A549 (cell line): ENCODE data around the gene PPP2R3C. TPM values are rescaled to one million over a fixed set of nuclear protein-coding genes. Genes with fewer than 3 reads are reported as not detected.

Experiments used
- ATAC-seq, 2 experiments: fragments of 200-7000 bp in 1 of 2; fragments of >200 bp in 1 of 2; cut with Nextera tagmentation in 1 of 2; cut with Tn5 transposase in 1 of 2; 3 replicates each; pipeline versions ENCODE4 v1.8.0 to v1.9.1; 2018 to 2020; ENCODE audit warnings: mild to moderate bottlenecking in 1 of 2, moderate library complexity in 1 of 2
- CTCF ChIA-PET: fragments of 300-600 bp; sonication (Branson Sonifier 250); formaldehyde crosslinking; extraction: SDS; loops from one replicate; lab custom pipeline; 2021; ENCODE audit warnings: antibody characterized with exemption, inconsistent platforms; lab: Yijun Ruan, JAX
- POLR2A ChIA-PET: fragments of 350-600 bp; formaldehyde crosslinking; extraction: SDS; loops from one replicate; lab custom pipeline; 2021; ENCODE audit warnings: antibody characterized with exemption, inconsistent platforms; lab: Yijun Ruan, JAX
- DNase-seq, 2 experiments: peaks; one replicate each; pipeline versions ENCODE4 v3.0.0 to v3.0.0-alpha.2; 2011 to 2016; ENCODE audit warnings: low read depth in 1 of 2, low spot score in 1 of 2
- FAIRE-seq: peaks from 2 replicates; lab custom pipeline; 2011; peaks lifted over from hg19 to GRCh38; lab: Jason Lieb, UNC
- H3K27ac ChIP-seq, 2 experiments: fragments of >200 bp; sonication (Bioruptor Twin); formaldehyde crosslinking; 3 replicates each; pipeline ENCODE4 v1.5.1; 2016 to 2017
- H3K4me1 ChIP-seq: fragments of >200 bp; sonication (Bioruptor Twin); formaldehyde crosslinking; 3 replicates; pipeline ENCODE4 v1.6.1; 2016
- H3K4me2 ChIP-seq: fragments of >200 bp; sonication (Bioruptor Twin); formaldehyde crosslinking; 3 replicates; pipeline ENCODE4 v1.6.1; 2016
- H3K4me3 ChIP-seq: fragments of >200 bp; sonication (Bioruptor Twin); formaldehyde crosslinking; 3 replicates; pipeline ENCODE4 v1.5.1; 2016
- H3K9me3 ChIP-seq: fragments of >200 bp; sonication (Bioruptor Twin); formaldehyde crosslinking; 3 replicates; pipeline ENCODE4 v1.6.1; 2016
- BCL3 ChIP-seq: fragments of >200 bp; sonication (Bioruptor Twin); formaldehyde crosslinking; IDR thresholded peaks from 3 replicates; pipeline ENCODE4 v1.6.1; 2016
- BHLHE40 ChIP-seq: IDR thresholded peaks from 2 replicates; pipeline ENCODE4 v1.6.1; 2012; ENCODE audit warnings: low read depth, low read length, inconsistent platforms
- CBX2 ChIP-seq: fragments of 200-600 bp; sonication (generic); IDR thresholded peaks from 2 replicates; pipeline ENCODE4 v1.6.1; 2016; ENCODE audit warnings: low read depth, mild to moderate bottlenecking, borderline replicate concordance
- CBX8 ChIP-seq: fragments of 200-600 bp; sonication (generic); IDR thresholded peaks from 2 replicates; pipeline ENCODE4 v1.6.1; 2016
- CTCF ChIP-seq: fragments of >200 bp; sonication (Bioruptor Twin); formaldehyde crosslinking; IDR thresholded peaks from 3 replicates; pipeline ENCODE4 v1.5.1; 2016
- E2F6 ChIP-seq: IDR thresholded peaks from 2 replicates; pipeline ENCODE4 v1.6.1; 2012; ENCODE audit warnings: low read depth, borderline replicate concordance
- EHMT2 ChIP-seq: fragments of 200-600 bp; sonication (generic); IDR thresholded peaks from 2 replicates; pipeline ENCODE4 v1.6.1; 2016; ENCODE audit warnings: antibody characterized with exemption, low read depth, mild to moderate bottlenecking, moderate library complexity
- FOSL2 ChIP-seq, 2 experiments: fragments of 450-650 bp in 1 of 2; fragments of >200 bp in 1 of 2; sonication (Bioruptor Twin) in 1 of 2; formaldehyde crosslinking; IDR thresholded peaks; 2 replicates each; pipeline versions ENCODE4 v1.5.0 to v1.6.1; 2016 to 2020; ENCODE audit warnings: mild to moderate bottlenecking in 1 of 2, moderate library complexity in 1 of 2
- GATA3 ChIP-seq: IDR thresholded peaks from 2 replicates; pipeline ENCODE4 v1.6.1; 2012; ENCODE audit warnings: borderline replicate concordance
- HES2 ChIP-seq: fragments of >200 bp; sonication (Bioruptor Twin); formaldehyde crosslinking; IDR thresholded peaks from 2 replicates; pipeline ENCODE4 v1.6.1; 2016
- HOXA7 ChIP-seq: fragments of 250-450 bp; sonication (Bioruptor Pico); IDR thresholded peaks from 2 replicates; pipeline ENCODE4 v1.5.0; 2020; ENCODE audit warnings: mild to moderate bottlenecking, moderate library complexity
- HOXB13 ChIP-seq: fragments of 250-450 bp; sonication (Bioruptor Pico); IDR thresholded peaks from 2 replicates; pipeline ENCODE4 v1.5.0; 2020; ENCODE audit warnings: low read depth, mild to moderate bottlenecking, moderate library complexity
- JUN ChIP-seq, 2 experiments: fragments of >200 bp; sonication (Bioruptor Twin); formaldehyde crosslinking; IDR thresholded peaks; 2 replicates in 1 of 2; 3 replicates in 1 of 2; pipeline ENCODE4 v1.6.1; 2016 to 2017
- JUNB ChIP-seq: fragments of >200 bp; sonication (Bioruptor Twin); formaldehyde crosslinking; IDR thresholded peaks from 2 replicates; pipeline ENCODE4 v1.6.1; 2016
- KDM1A ChIP-seq: fragments of 200-600 bp; sonication (generic); IDR thresholded peaks from 2 replicates; pipeline ENCODE4 v1.6.1; 2016; ENCODE audit warnings: low read depth, mild to moderate bottlenecking
- MAX ChIP-seq: IDR thresholded peaks from 2 replicates; pipeline ENCODE4 v1.6.1; 2012
- PBX3 ChIP-seq: IDR thresholded peaks from 2 replicates; pipeline ENCODE4 v1.6.1; 2012
- POLR2A ChIP-seq: IDR thresholded peaks from 2 replicates; pipeline ENCODE4 v1.6.1; 2012; ENCODE audit warnings: mild to moderate bottlenecking, low read length
- POLR2AphosphoS2 ChIP-seq: conservative IDR thresholded peaks from 2 replicates; pipeline ENCODE4 v1.6.1; 2012; ENCODE audit warnings: low read length, improper control_type of control experiment, inconsistent platforms
- RCOR1 ChIP-seq: fragments of 150-350 bp; IDR thresholded peaks from 2 replicates; pipeline ENCODE4 v1.6.1; 2014; ENCODE audit warnings: antibody characterized with exemption, low read length, low read depth
- RNF2 ChIP-seq: fragments of 200-600 bp; sonication (generic); IDR thresholded peaks from 2 replicates; pipeline ENCODE4 v1.6.1; 2016; ENCODE audit warnings: low read depth, mild to moderate bottlenecking, antibody characterized with exemption, moderate library complexity, borderline replicate concordance
- SMC3 ChIP-seq: fragments of >200 bp; sonication (Bioruptor Twin); formaldehyde crosslinking; IDR thresholded peaks from 3 replicates; pipeline ENCODE4 v1.6.1; 2018; ENCODE audit warnings: inconsistent platforms
- USF2 ChIP-seq: fragments of 450-650 bp; IDR thresholded peaks from 2 replicates; pipeline ENCODE4 v1.6.1; 2014; ENCODE audit warnings: antibody characterized with exemption
- ZC3H11A ChIP-seq: fragments of 450-650 bp; IDR thresholded peaks from 2 replicates; pipeline ENCODE4 v1.6.1; 2014; ENCODE audit warnings: antibody characterized with exemption, mild to moderate bottlenecking
- ZFP36 ChIP-seq: fragments of 450-650 bp; IDR thresholded peaks from 2 replicates; pipeline ENCODE4 v1.6.1; 2014; ENCODE audit warnings: borderline replicate concordance; ENCODE audit not compliant: partially characterized antibody
- ZNF302 ChIP-seq: fragments of 250-450 bp; sonication (Bioruptor Pico); IDR thresholded peaks from 2 replicates; pipeline ENCODE4 v1.9.0; 2021; ENCODE audit warnings: inconsistent platforms, mild to moderate bottlenecking, moderate library complexity
- WGBS: methylation state at CpG from one replicate; pipeline ENCODE4 v1.1.6; 2017; ENCODE audit errors: missing lambda C conversion rate; 5-methylcytosine and 5-hydroxymethylcytosine counted together
- polyA plus RNA-seq, 4 experiments: library from polyadenylated mRNA; depleted of rRNA in 3 of 4; stranded (reverse); fragments of >200 nt; fragmentation: RNase III in 1 of 4; extraction: RNeasy Plus Mini Kit Qiagen cat#74134 plus additional on column Dnase treatment in 1 of 4; gene quantifications; 2 replicates in 3 of 4; 3 replicates in 1 of 4; pipeline ENCODE4 v1.2.3, GENCODE V29; 2011 to 2017

Gene PPP2R3C
- polyA plus RNA-seq, 2 of the 4 experiments (the other 2 are of a cell fraction), result 19.2 to 32.1 TPM

GRCh38 chr14:35047976-35048513, 73.7 kb downstream of the PPP2R3C start:
- ChIA-PET POLR2A (interaction anchor here (2.7 to 3.0 kb wide), 2 partner anchors 66 to 356 kb away, joined by 34 to 36 read pairs; partner anchors contain the start of genes NFKBIA and SRP54), CTCF (interaction anchor here (1.0 to 1.7 kb wide), 6 partner anchors 10 to 365 kb away, joined by 3 to 5 read pairs (median 4); no protein-coding TSS in a partner anchor)
- FAIRE-seq, result no peak
- WGBS, result 43% methylated on average over 4 of the region's 4 CpGs
- peaks cover 57% of the 10 kb centered on the region for H3K4me1 ChIP-seq
- H3K4me3 ChIP-seq, result peak overlapping the region; percentile 82; the same call in 2 of the 3 replicates
- TF ChIP-seq RCOR1, result no peak
- TF ChIP-seq ZNF302 (CRISPR knock-in tag), result no peak
- no peak for TF ChIP-seq FOSL2 (IDR thresholded peaks at IDR 0.05)
- TF ChIP-seq FOSL2 (CRISPR knock-in tag; IDR thresholded peaks at IDR 0.05), result no peak
- no peak for TF ChIP-seq USF2
- TF ChIP-seq JUN (IDR thresholded peaks at IDR 0.05), result no peak
- H3K27ac ChIP-seq, result peak overlapping the region; percentile 32 to 93; a peak in 4 of 6 replicates
- H3K4me2 ChIP-seq, result peak overlapping the region; percentile 69
- no peaks in the 10 kb centered on the region for H3K9me3 ChIP-seq
- no peak for ATAC-seq
- no peak for DNase-seq

GRCh38 chr14:35046751-35047536, 74.8 kb downstream of the PPP2R3C start:
- no peaks in the 10 kb centered on the region for H3K9me3 ChIP-seq
- peak overlapping the region; percentile 82 for H3K4me3 ChIP-seq
- 9% methylated on average over 23 of the region's 23 CpGs for WGBS
- peaks cover 49% of the 10 kb centered on the region for H3K4me1 ChIP-seq
- peak; percentile 51 to 64 for DNase-seq
- peak; percentile 70 to 72 for ATAC-seq
- POLR2A ChIA-PET, result interaction anchor here (0.6 to 3.0 kb wide), 9 partner anchors 9 to 357 kb away, joined by 3 to 36 read pairs (median 8); partner anchors contain the start of genes NFKBIA, PPP2R3C, PRORP and PSMA6
- CTCF ChIA-PET, result interaction anchor here (0.6 to 1.7 kb wide), 9 partner anchors 8 to 432 kb away, joined by 3 to 5 read pairs (median 3); partner anchors contain the start of gene PPP2R3C
- peak overlapping the region; percentile 92 to 93 for H3K27ac ChIP-seq
- FAIRE-seq, result no peak
- peak overlapping the region; percentile 69 for H3K4me2 ChIP-seq
- TF ChIP-seq GATA3 (peak; percentile 4; the same call in 1 of the 2 replicates), E2F6 (no peak), ZC3H11A (no peak), HOXB13 (CRISPR knock-in tag) (no peak), EHMT2 (no peak), CBX2 (no peak), SMC3 (no peak), HOXA7 (CRISPR knock-in tag) (no peak), RNF2 (no peak), KDM1A (peak; percentile 69; the same call in 1 of the 2 replicates), CTCF (no peak), BHLHE40 (no peak), PBX3 (no peak), MAX (0 out of 2 replicates have a peak, but pooled peaks have one; percentile 6), HES2 (no peak), POLR2AphosphoS2 (no peak), POLR2A (no peak), ZFP36 (no peak), JUNB (no peak), CBX8 (no peak), BCL3 (no peak)
